ENCODE data around the gene ENOX1. TPM values are rescaled to one million over a fixed set of nuclear protein-coding genes. Genes with fewer than 3 reads are reported as not detected.

ENOX1 gene
- total RNA-seq, 1 experiment from 2014 or later = 0.26 TPM

DNA sequence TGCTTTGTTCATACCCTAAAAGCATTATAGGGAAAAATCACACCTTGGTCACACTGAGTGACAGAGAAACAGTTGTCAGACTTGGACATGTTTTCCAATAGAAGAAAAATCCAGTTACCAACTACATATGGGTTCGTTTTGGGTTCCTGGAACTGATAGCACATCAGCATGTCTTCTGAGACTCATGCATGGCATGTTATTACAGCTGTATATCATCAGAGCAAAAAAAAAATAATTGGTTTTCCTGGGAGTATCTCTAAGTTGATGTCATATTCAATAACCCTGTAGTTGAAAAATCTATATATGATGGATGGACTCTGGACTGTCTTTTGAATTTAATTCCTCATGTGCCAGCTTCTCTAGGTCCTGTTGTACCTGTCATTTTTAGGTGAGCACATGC, 551.7 kb downstream of the ENOX1 start:
- Mint-ChIP-seq H3K4me3 (no peak overlapping the region), H3K36me3 (no peaks in the 10 kb centered on the region), H3K27ac (no peak overlapping the region), H3K4me1 (no peaks in the 10 kb centered on the region), H3K9me3 (no peaks in the 10 kb centered on the region), H3K27me3 (ENCODE audit: low read depth) (peaks cover 2% of the 10 kb centered on the region; the same call in 1 of the 2 replicates)
- CTCF ChIA-PET = no interaction called here
- TF ChIP-seq FOXJ3 (CRISPR knock-in tag; IDR thresholded peaks at IDR 0.05; ENCODE audit: borderline replicate concordance) (no peak), ETV6 (CRISPR knock-in tag; IDR thresholded peaks at IDR 0.05) (no peak), SMAD4 (CRISPR knock-in tag; IDR thresholded peaks at IDR 0.05) (no peak), FOXP4 (CRISPR knock-in tag; IDR thresholded peaks at IDR 0.05) (no peak), FOXK1 (CRISPR knock-in tag; IDR thresholded peaks at IDR 0.05) (no peak), ZNF138 (CRISPR knock-in tag; conservative IDR thresholded peaks at IDR 0.05) (no peak), ZNF219 (CRISPR knock-in tag; IDR thresholded peaks at IDR 0.05; ENCODE audit: borderline replicate concordance) (no peak)
- TF ChIP-seq, protein P1, sequence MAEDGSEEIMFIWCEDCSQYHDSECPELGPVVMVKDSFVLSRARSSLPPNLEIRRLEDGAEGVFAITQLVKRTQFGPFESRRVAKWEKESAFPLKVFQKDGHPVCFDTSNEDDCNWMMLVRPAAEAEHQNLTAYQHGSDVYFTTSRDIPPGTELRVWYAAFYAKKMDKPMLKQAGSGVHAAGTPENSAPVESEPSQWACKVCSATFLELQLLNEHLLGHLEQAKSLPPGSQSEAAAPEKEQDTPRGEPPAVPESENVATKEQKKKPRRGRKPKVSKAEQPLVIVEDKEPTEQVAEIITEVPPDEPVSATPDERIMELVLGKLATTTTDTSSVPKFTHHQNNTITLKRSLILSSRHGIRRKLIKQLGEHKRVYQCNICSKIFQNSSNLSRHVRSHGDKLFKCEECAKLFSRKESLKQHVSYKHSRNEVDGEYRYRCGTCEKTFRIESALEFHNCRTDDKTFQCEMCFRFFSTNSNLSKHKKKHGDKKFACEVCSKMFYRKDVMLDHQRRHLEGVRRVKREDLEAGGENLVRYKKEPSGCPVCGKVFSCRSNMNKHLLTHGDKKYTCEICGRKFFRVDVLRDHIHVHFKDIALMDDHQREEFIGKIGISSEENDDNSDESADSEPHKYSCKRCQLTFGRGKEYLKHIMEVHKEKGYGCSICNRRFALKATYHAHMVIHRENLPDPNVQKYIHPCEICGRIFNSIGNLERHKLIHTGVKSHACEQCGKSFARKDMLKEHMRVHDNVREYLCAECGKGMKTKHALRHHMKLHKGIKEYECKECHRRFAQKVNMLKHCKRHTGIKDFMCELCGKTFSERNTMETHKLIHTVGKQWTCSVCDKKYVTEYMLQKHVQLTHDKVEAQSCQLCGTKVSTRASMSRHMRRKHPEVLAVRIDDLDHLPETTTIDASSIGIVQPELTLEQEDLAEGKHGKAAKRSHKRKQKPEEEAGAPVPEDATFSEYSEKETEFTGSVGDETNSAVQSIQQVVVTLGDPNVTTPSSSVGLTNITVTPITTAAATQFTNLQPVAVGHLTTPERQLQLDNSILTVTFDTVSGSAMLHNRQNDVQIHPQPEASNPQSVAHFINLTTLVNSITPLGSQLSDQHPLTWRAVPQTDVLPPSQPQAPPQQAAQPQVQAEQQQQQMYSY (CRISPR knock-in tag; IDR thresholded peaks at IDR 0.05) = no peak
- TF ChIP-seq, protein P2, sequence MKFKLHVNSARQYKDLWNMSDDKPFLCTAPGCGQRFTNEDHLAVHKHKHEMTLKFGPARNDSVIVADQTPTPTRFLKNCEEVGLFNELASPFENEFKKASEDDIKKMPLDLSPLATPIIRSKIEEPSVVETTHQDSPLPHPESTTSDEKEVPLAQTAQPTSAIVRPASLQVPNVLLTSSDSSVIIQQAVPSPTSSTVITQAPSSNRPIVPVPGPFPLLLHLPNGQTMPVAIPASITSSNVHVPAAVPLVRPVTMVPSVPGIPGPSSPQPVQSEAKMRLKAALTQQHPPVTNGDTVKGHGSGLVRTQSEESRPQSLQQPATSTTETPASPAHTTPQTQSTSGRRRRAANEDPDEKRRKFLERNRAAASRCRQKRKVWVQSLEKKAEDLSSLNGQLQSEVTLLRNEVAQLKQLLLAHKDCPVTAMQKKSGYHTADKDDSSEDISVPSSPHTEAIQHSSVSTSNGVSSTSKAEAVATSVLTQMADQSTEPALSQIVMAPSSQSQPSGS (CRISPR knock-in tag; IDR thresholded peaks at IDR 0.05; ENCODE audit: borderline replicate concordance, low read depth) = no peak
- no peak for DNase-seq (ENCODE audit: low spot score)
- ATAC-seq = no peak
- POLR2A ChIA-PET = interaction anchor here (0.6 kb wide), 1 partner anchor 32 kb away, joined by 3 read pairs; no protein-coding TSS in a partner anchor

GRCh38 chr13:43232873-43233265, 553.9 kb downstream of the ENOX1 start:
- no peaks in the 10 kb centered on the region for H3K4me1 Mint-ChIP-seq
- ChIA-PET CTCF (no interaction called here), POLR2A (no interaction called here)
- no peaks in the 10 kb centered on the region for H3K9me3 Mint-ChIP-seq
- DNase-seq (ENCODE audit: low spot score) (no peak), ATAC-seq (no peak)
- no peaks in the 10 kb centered on the region for H3K36me3 Mint-ChIP-seq
- no peak overlapping the region for H3K27ac Mint-ChIP-seq
- no peaks in the 10 kb centered on the region for H3K27me3 Mint-ChIP-seq (ENCODE audit: low read depth)
- H3K4me3 Mint-ChIP-seq = no peak overlapping the region
- TF ChIP-seq, protein P3, sequence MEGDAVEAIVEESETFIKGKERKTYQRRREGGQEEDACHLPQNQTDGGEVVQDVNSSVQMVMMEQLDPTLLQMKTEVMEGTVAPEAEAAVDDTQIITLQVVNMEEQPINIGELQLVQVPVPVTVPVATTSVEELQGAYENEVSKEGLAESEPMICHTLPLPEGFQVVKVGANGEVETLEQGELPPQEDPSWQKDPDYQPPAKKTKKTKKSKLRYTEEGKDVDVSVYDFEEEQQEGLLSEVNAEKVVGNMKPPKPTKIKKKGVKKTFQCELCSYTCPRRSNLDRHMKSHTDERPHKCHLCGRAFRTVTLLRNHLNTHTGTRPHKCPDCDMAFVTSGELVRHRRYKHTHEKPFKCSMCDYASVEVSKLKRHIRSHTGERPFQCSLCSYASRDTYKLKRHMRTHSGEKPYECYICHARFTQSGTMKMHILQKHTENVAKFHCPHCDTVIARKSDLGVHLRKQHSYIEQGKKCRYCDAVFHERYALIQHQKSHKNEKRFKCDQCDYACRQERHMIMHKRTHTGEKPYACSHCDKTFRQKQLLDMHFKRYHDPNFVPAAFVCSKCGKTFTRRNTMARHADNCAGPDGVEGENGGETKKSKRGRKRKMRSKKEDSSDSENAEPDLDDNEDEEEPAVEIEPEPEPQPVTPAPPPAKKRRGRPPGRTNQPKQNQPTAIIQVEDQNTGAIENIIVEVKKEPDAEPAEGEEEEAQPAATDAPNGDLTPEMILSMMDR (IDR thresholded peaks at IDR 0.05) = no peak
- TF ChIP-seq GABPB1 (CRISPR knock-in tag; IDR thresholded peaks at IDR 0.05) = no peak
- TF ChIP-seq, protein P4, sequence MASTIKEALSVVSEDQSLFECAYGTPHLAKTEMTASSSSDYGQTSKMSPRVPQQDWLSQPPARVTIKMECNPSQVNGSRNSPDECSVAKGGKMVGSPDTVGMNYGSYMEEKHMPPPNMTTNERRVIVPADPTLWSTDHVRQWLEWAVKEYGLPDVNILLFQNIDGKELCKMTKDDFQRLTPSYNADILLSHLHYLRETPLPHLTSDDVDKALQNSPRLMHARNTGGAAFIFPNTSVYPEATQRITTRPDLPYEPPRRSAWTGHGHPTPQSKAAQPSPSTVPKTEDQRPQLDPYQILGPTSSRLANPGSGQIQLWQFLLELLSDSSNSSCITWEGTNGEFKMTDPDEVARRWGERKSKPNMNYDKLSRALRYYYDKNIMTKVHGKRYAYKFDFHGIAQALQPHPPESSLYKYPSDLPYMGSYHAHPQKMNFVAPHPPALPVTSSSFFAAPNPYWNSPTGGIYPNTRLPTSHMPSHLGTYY (CRISPR knock-in tag; IDR thresholded peaks at IDR 0.05) = no peak
- TF ChIP-seq STAT6 (CRISPR knock-in tag; conservative IDR thresholded peaks at IDR 0.05; ENCODE audit: low read depth) = no peak
- TF ChIP-seq ZNF416 (CRISPR knock-in tag; IDR thresholded peaks at IDR 0.05) = no peak
- TF ChIP-seq JAZF1 (CRISPR knock-in tag; IDR thresholded peaks at IDR 0.05) = no peak
- no peak for TF ChIP-seq GRHL2 (CRISPR knock-in tag; IDR thresholded peaks at IDR 0.05; ENCODE audit: insufficient replicate concordance, severe bottlenecking)
- TF ChIP-seq RELA (CRISPR knock-in tag; IDR thresholded peaks at IDR 0.05; ENCODE audit: borderline replicate concordance) = no peak
- no peak for TF ChIP-seq AR (CRISPR knock-in tag; IDR thresholded peaks at IDR 0.05)
- TF ChIP-seq CREB1 (CRISPR knock-in tag; IDR thresholded peaks at IDR 0.05) = no peak
